CD4-positive, CD25-positive, alpha-beta regulatory T cell (primary cell): ENCODE results near the gene PLAU. TPM values are rescaled to one million over a fixed set of nuclear protein-coding genes. Genes with fewer than 3 reads are reported as not detected.

ENCODE experiments used
- ATAC-seq, 2 donors: fragments of 150-1000 bp; cut with Tn5 transposase; one replicate each; pipeline ENCODE4 v1.10.0; 2021; ENCODE audit warnings: low read depth in 2 of 2, moderate number of reproducible peaks in 2 of 2, moderate library complexity in 1 of 2
- DNase-seq, 3 donors: peaks; one replicate each; pipeline versions ENCODE4 v3.0.0 to v3.0.0-alpha.2; 2012 to 2022; ENCODE audit warnings: mixed read lengths in 1 of 3
- H3K27ac ChIP-seq: one replicate; pipeline ENCODE4 v1.7.0; 2013; ENCODE audit warnings: mild to moderate bottlenecking, low read length; ENCODE audit not compliant: insufficient read depth, poor library complexity, severe bottlenecking
- H3K27me3 ChIP-seq: one replicate; pipeline ENCODE4 v1.7.0; 2013; ENCODE audit warnings: low read length; ENCODE audit not compliant: control insufficient read depth, insufficient read depth
- H3K36me3 ChIP-seq: one replicate; pipeline ENCODE4 v1.7.0; 2013; ENCODE audit warnings: mild to moderate bottlenecking, low read length, moderate library complexity; ENCODE audit not compliant: control insufficient read depth, insufficient read depth
- H3K4me1 ChIP-seq: 2 replicates; pipeline ENCODE4 v1.7.0; 2013; ENCODE audit warnings: mild to moderate bottlenecking, low read length; ENCODE audit not compliant: insufficient read depth, control insufficient read depth, poor library complexity, severe bottlenecking
- H3K4me3 ChIP-seq: one replicate; pipeline ENCODE4 v1.7.0; 2013; ENCODE audit warnings: low read depth, mild to moderate bottlenecking, low read length, moderate library complexity
- H3K9me3 ChIP-seq, 2 experiments: 1 replicate in 1 of 2; 2 replicates in 1 of 2; pipeline ENCODE4 v1.7.0; 2013; ENCODE audit warnings: low read length in 2 of 2, mild to moderate bottlenecking in 1 of 2, moderate library complexity in 1 of 2; ENCODE audit not compliant: control insufficient read depth in 2 of 2
- H3K27ac Mint-ChIP-seq, 3 donors: one replicate each; pipeline ENCODE4 v1.8.0; 2020 to 2022; ENCODE audit warnings: mild to moderate bottlenecking in 3 of 3, mixed read lengths in 3 of 3, moderate library complexity in 2 of 3
- H3K27me3 Mint-ChIP-seq: one replicate; pipeline ENCODE4 v1.8.0; 2022; ENCODE audit warnings: mild to moderate bottlenecking, mixed read lengths
- H3K36me3 Mint-ChIP-seq: one replicate; pipeline ENCODE4 v1.8.0; 2020; ENCODE audit warnings: mixed read lengths
- H3K4me1 Mint-ChIP-seq, 4 donors: one replicate each; pipeline ENCODE4 v1.8.0; 2020 to 2022; ENCODE audit warnings: mixed read lengths in 4 of 4, mild to moderate bottlenecking in 1 of 4
- H3K4me3 Mint-ChIP-seq, 4 donors: one replicate each; pipeline ENCODE4 v1.8.0; 2020 to 2022; ENCODE audit warnings: mild to moderate bottlenecking in 4 of 4, mixed read lengths in 4 of 4, moderate library complexity in 3 of 4
- H3K9me3 Mint-ChIP-seq, 7 donors: one replicate each; pipeline ENCODE4 v1.8.0; 2020 to 2022; ENCODE audit warnings: mixed read lengths in 7 of 7, mild to moderate bottlenecking in 3 of 7, moderate library complexity in 2 of 7
- polyA plus RNA-seq, 4 donors: library from polyadenylated mRNA; unstranded; fragments of 300-500 nt; fragmentation: Illumina TruSeq; gene quantifications; one replicate each; pipeline ENCODE4 v1.2.3, GENCODE V29; 2021
- total RNA-seq: library from RNA; stranded (reverse); gene quantifications from one replicate; pipeline ENCODE4 v1.2.3, GENCODE V29; 2022

The PLAU gene
- total and polyA plus RNA-seq, 5 donors from 2014 or later, result 0.35 TPM; not detected in 4

DNA sequence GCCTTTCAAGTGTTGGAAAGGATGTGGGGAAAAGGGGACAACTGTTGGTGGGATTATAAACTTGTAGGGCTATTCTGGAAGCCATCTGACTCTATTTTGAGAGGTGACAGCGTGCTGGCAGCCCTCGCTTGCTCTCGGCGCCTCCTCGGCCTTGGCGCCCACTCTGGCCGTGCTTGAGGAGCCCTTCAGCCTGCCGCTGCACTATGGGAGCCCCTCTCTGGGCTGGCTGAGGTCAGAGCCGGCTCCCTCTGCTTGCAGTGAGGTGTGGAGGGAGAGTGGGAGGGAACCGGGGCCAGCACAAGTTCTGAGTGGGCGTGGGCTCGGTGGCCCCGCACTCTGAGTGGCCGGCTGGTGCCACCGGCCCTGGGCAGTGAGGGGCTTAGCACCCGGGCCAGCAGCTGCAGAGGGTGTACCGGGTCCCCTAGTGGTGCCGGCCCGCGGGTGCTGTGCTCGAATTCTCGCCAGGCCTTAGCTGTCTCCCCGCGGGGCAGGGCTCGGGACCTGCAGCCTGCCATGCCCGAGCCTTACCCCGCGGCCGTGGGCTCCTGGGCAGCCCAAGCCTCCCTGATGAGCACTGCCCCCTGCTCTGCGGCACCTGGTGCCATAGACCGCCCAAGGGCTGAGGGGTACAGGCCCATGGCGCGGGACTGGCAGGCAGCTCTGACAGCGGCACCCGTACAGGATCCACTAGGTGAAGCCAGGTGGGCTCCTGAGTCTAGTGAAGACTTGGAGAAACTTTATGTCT, 33.6 kb downstream of the PLAU start:
- Histone ChIP-seq H3K27ac (no peak overlapping the region), H3K9me3 (no peaks in the 10 kb centered on the region), H3K36me3 (no peaks in the 10 kb centered on the region), H3K4me1 (peaks cover 5% of the 10 kb centered on the region), H3K4me3 (no peak overlapping the region), H3K27me3 (no peaks in the 10 kb centered on the region)
- DNase-seq, result no peak
- Mint-ChIP-seq H3K4me1 (peaks cover 0 to 8% (median 5%) of the 10 kb centered on the region in 4 donors), H3K27me3 (no peaks in the 10 kb centered on the region), H3K36me3 (no peaks in the 10 kb centered on the region), H3K4me3 (no peak overlapping the region), H3K27ac (no peak overlapping the region), H3K9me3 (no peaks in the 10 kb centered on the region)
- no peak for ATAC-seq

DNA sequence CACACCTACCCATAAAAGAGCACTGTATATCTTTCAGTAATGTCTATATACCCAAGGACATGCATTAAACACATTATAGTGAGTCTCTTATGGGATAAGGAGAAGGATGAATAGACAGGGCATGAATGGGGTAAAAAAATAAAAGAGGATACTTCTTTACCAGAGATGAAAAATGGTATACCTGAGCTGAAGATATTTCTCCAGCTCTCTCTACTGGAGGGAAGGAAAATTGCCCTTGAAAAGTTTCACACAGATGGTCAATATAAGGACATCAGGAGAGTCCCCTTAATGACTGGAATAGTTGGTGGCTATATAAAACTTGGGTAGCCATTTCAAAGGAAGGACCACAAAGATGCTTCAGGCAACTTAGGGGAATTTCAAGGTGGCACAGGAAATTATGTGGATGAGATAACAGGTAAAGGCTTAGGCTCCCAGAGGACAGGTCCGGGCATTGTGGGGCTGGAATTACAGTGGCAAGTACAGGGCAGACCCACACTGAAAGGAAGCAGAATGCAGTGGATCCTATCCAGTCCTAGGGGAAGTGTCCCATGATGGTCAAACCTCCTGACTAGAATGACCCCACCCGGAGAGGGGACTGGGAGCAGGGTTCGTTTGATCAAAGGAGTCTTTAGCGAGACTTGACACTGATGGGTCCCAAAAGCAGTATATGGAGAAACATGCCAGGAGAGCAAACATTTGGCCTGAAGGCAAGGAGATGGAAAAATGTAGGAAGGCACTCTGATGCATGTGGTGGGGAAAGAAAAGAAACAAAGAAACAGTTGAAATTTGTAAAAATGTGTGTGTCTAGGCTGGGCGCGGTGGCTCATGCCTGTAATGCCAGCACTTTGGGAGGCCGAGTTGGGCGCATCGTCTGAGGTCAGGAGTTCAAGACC, 35.6 kb downstream of the PLAU start:
- Mint-ChIP-seq H3K27ac (no peak overlapping the region), H3K9me3 (no peaks in the 10 kb centered on the region), H3K36me3 (no peaks in the 10 kb centered on the region), H3K4me1 (no peaks in the 10 kb centered on the region), H3K27me3 (no peaks in the 10 kb centered on the region), H3K4me3 (no peak overlapping the region)
- Histone ChIP-seq H3K9me3 (no peaks in the 10 kb centered on the region), H3K4me1 (no peaks in the 10 kb centered on the region), H3K4me3 (no peak overlapping the region), H3K36me3 (no peaks in the 10 kb centered on the region), H3K27me3 (no peaks in the 10 kb centered on the region), H3K27ac (no peak overlapping the region)
- ATAC-seq (no peak), DNase-seq (no peak)

DNA sequence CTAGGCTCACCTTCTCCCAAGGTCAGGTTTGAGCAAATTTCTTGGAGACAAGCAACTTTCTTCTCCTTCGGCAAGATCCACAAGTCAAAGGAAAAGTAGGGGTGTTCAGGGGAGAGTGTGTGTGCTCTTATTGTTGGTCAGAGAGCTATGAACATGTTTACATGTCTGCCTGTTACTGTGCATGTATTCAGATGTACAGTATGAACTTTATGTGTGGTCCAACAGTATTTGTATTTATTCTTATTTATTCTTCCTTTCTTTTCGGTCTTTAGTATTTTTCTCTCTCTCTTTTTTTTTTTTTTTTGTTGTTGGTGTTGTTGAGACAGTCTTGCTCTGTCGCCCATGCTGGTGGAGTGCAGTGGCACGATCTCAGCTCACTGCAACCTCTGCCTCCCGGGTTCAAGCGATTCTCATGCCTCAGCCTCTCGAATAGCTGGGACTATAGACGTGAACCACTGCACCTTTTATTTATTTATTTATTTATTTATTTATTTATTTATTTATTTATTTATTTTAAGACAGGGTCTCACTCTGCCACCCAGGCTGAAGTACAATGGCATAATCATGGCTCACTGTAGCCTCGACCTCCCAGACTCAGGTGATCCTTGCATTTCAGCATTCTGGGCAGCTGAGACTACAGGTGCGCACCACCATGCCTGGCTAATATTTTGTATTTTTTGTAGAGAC, 38.2 kb downstream of the PLAU start:
- H3K27ac Mint-ChIP-seq, result no peak overlapping the region
- no peak for ATAC-seq
- H3K4me3 Mint-ChIP-seq, result no peak overlapping the region
- H3K4me3 ChIP-seq, result no peak overlapping the region
- H3K27me3 ChIP-seq, result no peaks in the 10 kb centered on the region
- DNase-seq, result no peak
- no peak overlapping the region for H3K27ac ChIP-seq
- H3K9me3 Mint-ChIP-seq, result no peaks in the 10 kb centered on the region
- H3K36me3 Mint-ChIP-seq, result no peaks in the 10 kb centered on the region
- H3K27me3 Mint-ChIP-seq, result no peaks in the 10 kb centered on the region
- peaks cover 0 to 6% (median 0%) of the 10 kb centered on the region in 4 donors for H3K4me1 Mint-ChIP-seq
- H3K4me1 ChIP-seq, result no peaks in the 10 kb centered on the region
- no peaks in the 10 kb centered on the region for H3K36me3 ChIP-seq
- no peaks in the 10 kb centered on the region for H3K9me3 ChIP-seq

DNA sequence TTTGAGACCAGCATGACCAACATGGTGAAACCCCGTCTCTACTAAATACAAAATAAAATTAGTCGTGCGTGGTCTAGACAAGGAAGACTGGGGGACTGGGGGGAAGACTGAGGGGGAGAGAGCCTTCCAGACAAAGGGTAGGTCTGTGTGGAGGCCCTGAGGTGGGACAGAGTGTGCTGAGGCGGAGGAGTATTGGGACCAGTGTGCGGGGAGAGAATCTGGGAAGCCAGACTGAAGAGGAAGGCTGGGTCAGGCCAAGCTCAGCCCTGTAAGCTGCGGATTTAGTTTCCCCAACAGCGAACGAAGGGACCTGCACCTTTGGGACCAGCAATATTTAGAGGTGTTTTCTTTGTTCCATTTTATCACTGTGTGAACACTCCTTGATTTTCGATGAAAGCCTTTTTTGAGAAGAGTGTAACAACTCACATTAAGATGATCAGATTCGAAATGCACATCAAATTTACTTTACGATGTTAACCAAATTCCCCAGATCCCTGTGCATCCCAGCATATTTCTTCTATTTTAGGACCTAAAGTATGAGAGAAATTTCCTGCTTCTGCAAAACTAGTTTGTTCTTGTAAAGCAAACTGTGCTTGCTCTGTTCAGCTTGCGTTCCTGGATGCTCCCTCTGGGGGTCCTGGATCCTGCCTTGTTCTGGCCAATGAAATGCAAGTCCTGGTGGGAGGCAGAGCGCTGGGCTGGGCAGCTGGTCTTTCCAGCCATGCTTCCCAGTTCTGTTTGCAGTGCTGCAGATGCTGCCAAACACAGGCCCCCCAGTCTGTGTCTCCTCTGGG, 39.4 kb downstream of the PLAU start:
- Mint-ChIP-seq H3K27me3 (no peaks in the 10 kb centered on the region), H3K4me3 (no peak overlapping the region), H3K36me3 (no peaks in the 10 kb centered on the region), H3K9me3 (no peaks in the 10 kb centered on the region), H3K4me1 (peaks cover 0 to 8% (median 6%) of the 10 kb centered on the region in 4 donors), H3K27ac (no peak overlapping the region)
- no peak for ATAC-seq
- no peaks in the 10 kb centered on the region for H3K9me3 ChIP-seq
- H3K4me3 ChIP-seq, result no peak overlapping the region
- no peaks in the 10 kb centered on the region for H3K36me3 ChIP-seq
- H3K27ac ChIP-seq, result no peak overlapping the region
- no peak for DNase-seq
- no peaks in the 10 kb centered on the region for H3K27me3 ChIP-seq
- no peaks in the 10 kb centered on the region for H3K4me1 ChIP-seq

DNA sequence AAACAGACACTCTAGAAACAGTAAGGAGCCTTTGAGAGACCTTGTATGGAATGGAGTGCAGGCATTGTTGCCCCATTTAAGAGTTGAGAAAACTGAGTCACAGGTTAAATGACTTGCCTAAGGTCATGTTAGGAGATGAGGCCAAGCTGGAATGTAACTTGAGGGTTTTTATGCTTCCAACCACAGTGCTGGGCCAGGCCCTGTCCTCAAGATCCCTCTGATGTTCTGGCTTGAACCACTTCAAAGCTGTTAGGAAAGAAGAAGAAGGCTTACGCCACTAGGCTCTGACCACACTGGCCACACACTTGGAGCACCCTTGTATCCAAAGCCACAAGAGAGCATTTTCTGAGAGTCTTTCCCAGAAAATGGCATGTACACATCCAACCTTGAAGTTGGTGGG, 42.7 kb downstream of the PLAU start:
- peaks cover 27% of the 10 kb centered on the region for H3K4me1 ChIP-seq
- no peaks in the 10 kb centered on the region for H3K36me3 Mint-ChIP-seq
- no peak overlapping the region for H3K4me3 ChIP-seq
- no peaks in the 10 kb centered on the region for H3K9me3 Mint-ChIP-seq
- ATAC-seq (no peak), DNase-seq (no peak)
- no peaks in the 10 kb centered on the region for H3K27me3 ChIP-seq
- peak overlapping the region in 1 of 3 donors; percentile 68 for H3K27ac Mint-ChIP-seq
- no peak overlapping the region for H3K27ac ChIP-seq
- H3K4me1 Mint-ChIP-seq, result peaks cover 9 to 38% (median 26%) of the 10 kb centered on the region in 4 donors
- no peaks in the 10 kb centered on the region for H3K36me3 ChIP-seq
- H3K27me3 Mint-ChIP-seq, result peaks cover 5% of the 10 kb centered on the region
- H3K9me3 ChIP-seq, result no peaks in the 10 kb centered on the region
- no peak overlapping the region for H3K4me3 Mint-ChIP-seq

DNA sequence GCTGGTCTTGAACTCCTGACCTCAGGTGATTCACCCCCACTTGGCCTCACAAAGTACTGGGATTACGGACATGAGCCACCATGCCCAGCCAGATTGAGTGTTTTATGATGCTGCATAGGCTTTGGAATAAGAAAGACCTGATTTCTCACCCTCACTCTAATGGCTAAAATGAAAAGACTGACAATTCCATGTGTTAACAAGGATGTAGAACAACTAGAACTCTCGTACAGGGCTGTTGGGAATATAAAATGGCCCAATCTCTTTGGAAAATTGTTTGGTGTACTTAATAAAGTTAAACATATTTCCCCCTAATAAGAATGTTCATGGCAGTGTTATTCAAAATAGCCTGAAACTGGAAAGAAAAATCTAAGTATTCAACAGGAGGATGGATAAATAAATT, 43.8 kb downstream of the PLAU start:
- H3K4me3 ChIP-seq, result no peak overlapping the region
- H3K9me3 ChIP-seq, result no peaks in the 10 kb centered on the region
- DNase-seq (no peak), ATAC-seq (no peak)
- H3K27ac Mint-ChIP-seq, result no peak overlapping the region
- no peak overlapping the region for H3K4me3 Mint-ChIP-seq
- peaks cover 5% of the 10 kb centered on the region for H3K27me3 Mint-ChIP-seq
- peaks cover 29% of the 10 kb centered on the region for H3K4me1 ChIP-seq
- H3K27me3 ChIP-seq, result no peaks in the 10 kb centered on the region
- H3K36me3 Mint-ChIP-seq, result no peaks in the 10 kb centered on the region
- H3K4me1 Mint-ChIP-seq, result peaks cover 9 to 48% (median 29%) of the 10 kb centered on the region in 4 donors
- no peaks in the 10 kb centered on the region for H3K9me3 Mint-ChIP-seq
- H3K27ac ChIP-seq, result no peak overlapping the region
- H3K36me3 ChIP-seq, result no peaks in the 10 kb centered on the region

DNA sequence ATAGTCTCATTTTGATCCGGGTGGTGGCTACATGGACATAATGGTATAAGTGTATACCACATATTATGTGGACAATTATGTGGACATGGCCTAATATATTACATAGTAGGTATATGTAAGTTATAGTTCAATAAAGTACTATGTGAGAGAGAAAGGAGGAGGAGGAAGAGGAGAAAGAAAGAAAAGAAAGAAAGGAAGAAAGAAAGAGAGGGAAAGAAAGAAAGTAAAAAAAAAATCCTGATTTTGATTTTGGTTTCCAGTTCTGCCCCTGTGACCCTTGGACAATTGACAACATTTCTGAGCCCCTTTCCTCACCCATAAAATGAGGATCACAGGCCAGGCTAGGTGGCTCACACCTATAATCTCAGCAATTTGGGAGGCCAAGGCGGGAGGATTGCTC, 44.8 kb downstream of the PLAU start:
- Histone ChIP-seq H3K27me3 (no peaks in the 10 kb centered on the region), H3K4me3 (no peak overlapping the region), H3K9me3 (no peaks in the 10 kb centered on the region), H3K4me1 (peaks cover 29% of the 10 kb centered on the region), H3K27ac (no peak overlapping the region), H3K36me3 (no peaks in the 10 kb centered on the region)
- H3K36me3 Mint-ChIP-seq, result no peaks in the 10 kb centered on the region
- DNase-seq (no peak), ATAC-seq (no peak)
- H3K27ac Mint-ChIP-seq, result peak overlapping the region; percentile 3 to 43 (median 39)
- peaks cover 5% of the 10 kb centered on the region for H3K27me3 Mint-ChIP-seq
- H3K4me3 Mint-ChIP-seq, result peak overlapping the region; percentile 55 to 74 (median 68)
- H3K9me3 Mint-ChIP-seq, result no peaks in the 10 kb centered on the region
- peaks cover 9 to 51% (median 31%) of the 10 kb centered on the region in 4 donors for H3K4me1 Mint-ChIP-seq
